Measurements from ENCODE around the gene DIP2B.

Gene DIP2B

GRCh38 chr12:50641566-50641965 lies 136.8 kb downstream of the DIP2B start:
- Histone ChIP-seq H3K4me3 (ENCODE audit: insufficient read length, low read depth) (no peak overlapping the region), H3K9ac (ENCODE audit: insufficient read length, low read depth) (no peak overlapping the region), H3K4me1 (ENCODE audit: insufficient read depth, insufficient read length) (no peaks in the 10 kb centered on the region), H3K27me3 (ENCODE audit: insufficient read depth, insufficient read length) (no peaks in the 10 kb centered on the region), H3K9me3 (ENCODE audit: insufficient read depth, low read length) (no peaks in the 10 kb centered on the region), H3K36me3 (ENCODE audit: insufficient read depth, insufficient read length, low read length) (peaks cover 5% of the 10 kb centered on the region)
- no peak for TF ChIP-seq YY1 (IDR thresholded peaks at IDR 0.05; ENCODE audit: insufficient read depth, insufficient read length)
- no peak for TF ChIP-seq SUZ12 (IDR thresholded peaks at IDR 0.05; ENCODE audit: extremely low read depth, insufficient read depth, insufficient read length)
- no peak for TF ChIP-seq ZNF274 (IDR thresholded peaks at IDR 0.05; ENCODE audit: low read depth, low read length)
- no peak for DNase-seq (ENCODE audit: low read depth, low spot score)

- H3K27me3 ChIP-seq (ENCODE audit: insufficient read depth, insufficient read length): no peaks in the 10 kb centered on the region
- DNase-seq (ENCODE audit: low read depth, low spot score): no peak
- peaks cover 5% of the 10 kb centered on the region for H3K36me3 ChIP-seq (ENCODE audit: insufficient read depth, insufficient read length, low read length)
- no peaks in the 10 kb centered on the region for H3K9me3 ChIP-seq (ENCODE audit: insufficient read depth, low read length)
- peaks cover 2% of the 10 kb centered on the region for H3K4me1 ChIP-seq (ENCODE audit: insufficient read depth, insufficient read length)
- TF ChIP-seq SUZ12 (IDR thresholded peaks at IDR 0.05; ENCODE audit: extremely low read depth, insufficient read depth, insufficient read length): no peak
- TF ChIP-seq YY1 (IDR thresholded peaks at IDR 0.05; ENCODE audit: insufficient read depth, insufficient read length): no peak
- TF ChIP-seq ZNF274 (IDR thresholded peaks at IDR 0.05; ENCODE audit: low read depth, low read length): no peak
- no peak overlapping the region for H3K4me3 ChIP-seq (ENCODE audit: insufficient read length, low read depth)
- H3K9ac ChIP-seq (ENCODE audit: insufficient read length, low read depth): no peak overlapping the region
These were observed 137.3 kb downstream of the DIP2B start for GRCh38 chr12:50642035-50642451.

GRCh38 chr12:50642761-50643160 lies 138.0 kb downstream of the DIP2B start:
- Histone ChIP-seq H3K4me3 (ENCODE audit: insufficient read length, low read depth) (no peak overlapping the region), H3K4me1 (ENCODE audit: insufficient read depth, insufficient read length) (peaks cover 5% of the 10 kb centered on the region), H3K27me3 (ENCODE audit: insufficient read depth, insufficient read length) (no peaks in the 10 kb centered on the region), H3K36me3 (ENCODE audit: insufficient read depth, insufficient read length, low read length) (peaks cover 5% of the 10 kb centered on the region), H3K9me3 (ENCODE audit: insufficient read depth, low read length) (no peaks in the 10 kb centered on the region), H3K9ac (ENCODE audit: insufficient read length, low read depth) (no peak overlapping the region)
- DNase-seq (ENCODE audit: low read depth, low spot score): no peak
- TF ChIP-seq ZNF274 (IDR thresholded peaks at IDR 0.05; ENCODE audit: low read depth, low read length): no peak
- TF ChIP-seq SUZ12 (IDR thresholded peaks at IDR 0.05; ENCODE audit: extremely low read depth, insufficient read depth, insufficient read length): no peak
- TF ChIP-seq YY1 (IDR thresholded peaks at IDR 0.05; ENCODE audit: insufficient read depth, insufficient read length): no peak

- Histone ChIP-seq H3K4me1 (ENCODE audit: insufficient read depth, insufficient read length) (peaks cover 5% of the 10 kb centered on the region), H3K9ac (ENCODE audit: insufficient read length, low read depth) (no peak overlapping the region), H3K9me3 (ENCODE audit: insufficient read depth, low read length) (no peaks in the 10 kb centered on the region), H3K4me3 (ENCODE audit: insufficient read length, low read depth) (no peak overlapping the region), H3K27me3 (ENCODE audit: insufficient read depth, insufficient read length) (no peaks in the 10 kb centered on the region), H3K36me3 (ENCODE audit: insufficient read depth, insufficient read length, low read length) (no peaks in the 10 kb centered on the region)
- DNase-seq (ENCODE audit: low read depth, low spot score): no peak
- TF ChIP-seq ZNF274 (IDR thresholded peaks at IDR 0.05; ENCODE audit: low read depth, low read length): no peak
- TF ChIP-seq YY1 (IDR thresholded peaks at IDR 0.05; ENCODE audit: insufficient read depth, insufficient read length): no peak
- no peak for TF ChIP-seq SUZ12 (IDR thresholded peaks at IDR 0.05; ENCODE audit: extremely low read depth, insufficient read depth, insufficient read length)
These were observed 142.2 kb downstream of the DIP2B start for GRCh38 chr12:50647031-50647430.

- no peak for TF ChIP-seq YY1 (IDR thresholded peaks at IDR 0.05; ENCODE audit: insufficient read depth, insufficient read length)
- no peak for TF ChIP-seq SUZ12 (IDR thresholded peaks at IDR 0.05; ENCODE audit: extremely low read depth, insufficient read depth, insufficient read length)
- TF ChIP-seq ZNF274 (IDR thresholded peaks at IDR 0.05; ENCODE audit: low read depth, low read length): no peak
- Histone ChIP-seq H3K36me3 (ENCODE audit: insufficient read depth, insufficient read length, low read length) (no peaks in the 10 kb centered on the region), H3K4me3 (ENCODE audit: insufficient read length, low read depth) (no peak overlapping the region), H3K9ac (ENCODE audit: insufficient read length, low read depth) (no peak overlapping the region), H3K27me3 (ENCODE audit: insufficient read depth, insufficient read length) (no peaks in the 10 kb centered on the region), H3K4me1 (ENCODE audit: insufficient read depth, insufficient read length) (peaks cover 5% of the 10 kb centered on the region), H3K9me3 (ENCODE audit: insufficient read depth, low read length) (no peaks in the 10 kb centered on the region)
- no peak for DNase-seq (ENCODE audit: low read depth, low spot score)
These were observed 142.7 kb downstream of the DIP2B start for GRCh38 chr12:50647479-50647878.

GRCh38 chr12:50650285-50650684 lies 145.5 kb downstream of the DIP2B start:
- Histone ChIP-seq H3K9me3 (ENCODE audit: insufficient read depth, low read length) (no peaks in the 10 kb centered on the region), H3K4me1 (ENCODE audit: insufficient read depth, insufficient read length) (peaks cover 5% of the 10 kb centered on the region), H3K4me3 (ENCODE audit: insufficient read length, low read depth) (no peak overlapping the region), H3K9ac (ENCODE audit: insufficient read length, low read depth) (no peak overlapping the region), H3K36me3 (ENCODE audit: insufficient read depth, insufficient read length, low read length) (no peaks in the 10 kb centered on the region), H3K27me3 (ENCODE audit: insufficient read depth, insufficient read length) (no peaks in the 10 kb centered on the region)
- TF ChIP-seq YY1 (IDR thresholded peaks at IDR 0.05; ENCODE audit: insufficient read depth, insufficient read length) (no peak), ZNF274 (IDR thresholded peaks at IDR 0.05; ENCODE audit: low read depth, low read length) (no peak), SUZ12 (IDR thresholded peaks at IDR 0.05; ENCODE audit: extremely low read depth, insufficient read depth, insufficient read length) (no peak)
- no peak for DNase-seq (ENCODE audit: low read depth, low spot score)

GRCh38 chr12:50655374-50655921 lies 150.7 kb downstream of the DIP2B start:
- peaks cover 4% of the 10 kb centered on the region for H3K36me3 ChIP-seq (ENCODE audit: insufficient read depth, insufficient read length, low read length)
- H3K9ac ChIP-seq (ENCODE audit: insufficient read length, low read depth): no peak overlapping the region
- H3K9me3 ChIP-seq (ENCODE audit: insufficient read depth, low read length): no peaks in the 10 kb centered on the region
- no peak for TF ChIP-seq YY1 (IDR thresholded peaks at IDR 0.05; ENCODE audit: insufficient read depth, insufficient read length)
- TF ChIP-seq SUZ12 (IDR thresholded peaks at IDR 0.05; ENCODE audit: extremely low read depth, insufficient read depth, insufficient read length): no peak
- TF ChIP-seq ZNF274 (IDR thresholded peaks at IDR 0.05; ENCODE audit: low read depth, low read length): no peak
- H3K4me3 ChIP-seq (ENCODE audit: insufficient read length, low read depth): no peak overlapping the region
- no peaks in the 10 kb centered on the region for H3K27me3 ChIP-seq (ENCODE audit: insufficient read depth, insufficient read length)
- H3K4me1 ChIP-seq (ENCODE audit: insufficient read depth, insufficient read length): no peaks in the 10 kb centered on the region
- no peak for DNase-seq (ENCODE audit: low read depth, low spot score)
